NCI-H774 (cell line): ENCODE results near the gene C4orf46.

Experiments
- DNase-seq: peaks from one replicate; lab custom pipeline; 2025; lab: John Stamatoyannopoulos, UW

Gene C4orf46

GRCh38 chr4:158652920-158653319 is 18.8 kb downstream of the C4orf46 start:
- no peak for DNase-seq

- no peak for DNase-seq
Measured at GRCh38 chr4:158649111-158649680, 22.5 kb downstream of the C4orf46 start.

- no peak for DNase-seq
Measured at GRCh38 chr4:158644760-158645159, 26.9 kb downstream of the C4orf46 start.

- DNase-seq: no peak
Measured at GRCh38 chr4:158644356-158644755, 27.3 kb downstream of the C4orf46 start.

GRCh38 chr4:158636619-158637018 is 35.1 kb downstream of the C4orf46 start:
- no peak for DNase-seq

GRCh38 chr4:158630893-158631292 is 40.8 kb downstream of the C4orf46 start:
- no peak for DNase-seq

GRCh38 chr4:158625544-158625943 is 46.1 kb downstream of the C4orf46 start:
- no peak for DNase-seq

GRCh38 chr4:158624889-158625478 is 46.7 kb downstream of the C4orf46 start:
- DNase-seq: peak; percentile 13

- DNase-seq: no peak
Measured at GRCh38 chr4:158622251-158622650, 49.4 kb downstream of the C4orf46 start.

GRCh38 chr4:158621729-158622128 is 50.0 kb downstream of the C4orf46 start:
- DNase-seq: no peak

- DNase-seq: no peak
Measured at GRCh38 chr4:158617956-158618355, 53.7 kb downstream of the C4orf46 start.
